ENCODE data around the gene AIMP2. TPM values are rescaled to one million over a fixed set of nuclear protein-coding genes. Genes with fewer than 3 reads are reported as not detected.

Gene AIMP2
- total RNA-seq (2021; ENCODE audit: unreplicated experiment) (61.8 TPM), Bru-seq, nascent RNA (percentile 93 among the genes with signal in this experiment), BruChase-seq, experiment 1, labeled RNA remaining after a 6-hour chase (percentile 76 among the genes with signal in this experiment), BruChase-seq, experiment 2, labeled RNA remaining after a 2-hour chase (percentile 84 among the genes with signal in this experiment)
- polyA plus RNA-seq (2012): 37.6 and 39.6 TPM in 2 replicates
- long read RNA-seq, transcript AIMP2-201 (4 exons, 1,225 nt): major isoform, 34 of 48 reads
- long read RNA-seq, partial matches to known transcripts: 3 of 48 reads
- long read RNA-seq, other reads (novel, unspliced or antisense): 9 of 48 reads

DNA sequence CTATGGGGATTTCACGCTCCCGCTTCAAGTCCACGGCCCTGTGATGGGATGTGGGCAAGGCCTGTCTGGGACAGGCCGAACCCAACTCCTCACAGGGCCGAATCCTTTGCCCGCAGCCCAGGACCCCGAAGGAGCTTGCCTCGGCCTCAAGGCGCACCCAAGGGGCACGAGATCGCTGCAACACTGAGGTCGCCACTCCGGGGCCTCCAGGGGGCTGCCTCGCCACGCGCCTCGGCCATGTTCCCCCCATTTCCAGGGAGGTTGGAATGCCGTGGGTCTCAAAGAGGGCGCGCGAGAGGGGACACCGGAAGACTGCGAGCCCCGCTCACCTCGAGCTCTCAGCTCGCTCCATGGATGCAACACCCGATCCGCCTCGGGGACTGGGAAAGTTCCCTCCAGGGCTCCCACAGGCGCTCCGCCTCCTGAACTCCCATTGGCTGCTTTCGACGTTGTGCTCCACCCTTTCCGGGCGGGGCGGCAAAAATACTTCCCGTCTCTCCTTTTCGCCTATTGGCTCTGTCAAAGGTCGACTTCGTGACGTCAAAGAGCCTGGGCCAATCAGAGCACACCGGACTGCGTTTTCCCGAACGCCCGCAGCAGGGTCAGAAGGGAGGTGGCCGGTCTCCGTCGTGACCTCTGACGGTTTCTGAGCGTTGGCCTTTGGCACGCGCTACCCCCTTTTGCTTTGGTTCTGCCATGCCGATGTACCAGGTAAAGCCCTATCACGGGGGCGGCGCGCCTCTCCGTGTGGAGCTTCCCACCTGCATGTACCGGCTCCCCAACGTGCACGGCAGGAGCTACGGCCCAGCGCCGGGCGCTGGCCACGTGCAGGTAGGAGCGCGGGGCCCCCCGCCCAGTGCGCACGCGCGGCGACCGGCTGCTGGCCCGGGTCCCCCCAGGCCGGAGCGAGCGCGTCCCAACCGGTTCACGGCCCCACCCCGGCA lies at the start of gene AIMP2, which contains the start of gene PMS2:
TSS of gene AIMP2 (plus strand) at position 605 of the 944 bp plus-strand sequence. CDS start at position 697, 92 bp downstream.
TSS of gene PMS2 (minus strand) at position 382 of the 944 bp plus-strand sequence. CDS start at position 352, 30 bp downstream.
- no peaks in the 10 kb centered on the region for H3K9me2 ChIP-seq (ENCODE audit: insufficient read depth)
- peak within 1 kb of the TSS; percentile 98 for H3K9ac ChIP-seq (ENCODE audit: low read length)
- H3K9me3 ChIP-seq (ENCODE audit: control insufficient read depth in 1 of 2, insufficient read depth in 1 of 2, low read depth in 1 of 2, low read length in 2 of 2): no peaks in the 10 kb centered on the region
- CTCF ChIA-PET: interaction anchor here (1.0 to 2.8 kb wide), 3 partner anchors 11 to 98 kb away, joined by 3 to 8 read pairs (median 3); no protein-coding TSS in a partner anchor
- TF ChIP-seq POLR2A (IDR thresholded peaks at IDR 0.05; ENCODE audit: borderline replicate concordance, extremely low read depth, insufficient read depth, insufficient read length) (peak; percentile 82), SRF (IDR thresholded peaks at IDR 0.05; ENCODE audit: low read depth) (peak; percentile 60; the same call in 1 of the 2 replicates), POLR2AphosphoS5 (IDR thresholded peaks at IDR 0.05; ENCODE audit: low read depth, low read length) (peak; percentile 97), CBX3 (IDR thresholded peaks at IDR 0.05; ENCODE audit: low read depth) (0 out of 2 replicates have a peak, but pooled peaks have one; percentile 67), SIN3A (IDR thresholded peaks at IDR 0.05; ENCODE audit: low read depth) (peak; percentile 82; the same call in 1 of the 2 replicates), SP1 (IDR thresholded peaks at IDR 0.05; ENCODE audit: low read depth) (peak; percentile 96), ZFX (IDR thresholded peaks at IDR 0.05) (peak; percentile 76), RAD21 (IDR thresholded peaks at IDR 0.05; ENCODE audit: low read depth) (peak; percentile 32; the same call in 1 of the 2 replicates), TCF7L2 (IDR thresholded peaks at IDR 0.05; ENCODE audit: borderline replicate concordance, extremely low read depth, insufficient read depth, insufficient read length) (peak; percentile 21), CEBPB (IDR thresholded peaks at IDR 0.05; ENCODE audit: low read depth) (no peak)
- TF ChIP-seq, protein P1, sequence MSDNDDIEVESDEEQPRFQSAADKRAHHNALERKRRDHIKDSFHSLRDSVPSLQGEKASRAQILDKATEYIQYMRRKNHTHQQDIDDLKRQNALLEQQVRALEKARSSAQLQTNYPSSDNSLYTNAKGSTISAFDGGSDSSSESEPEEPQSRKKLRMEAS (IDR thresholded peaks at IDR 0.05): peak; percentile 99
- TF ChIP-seq, protein P2, sequence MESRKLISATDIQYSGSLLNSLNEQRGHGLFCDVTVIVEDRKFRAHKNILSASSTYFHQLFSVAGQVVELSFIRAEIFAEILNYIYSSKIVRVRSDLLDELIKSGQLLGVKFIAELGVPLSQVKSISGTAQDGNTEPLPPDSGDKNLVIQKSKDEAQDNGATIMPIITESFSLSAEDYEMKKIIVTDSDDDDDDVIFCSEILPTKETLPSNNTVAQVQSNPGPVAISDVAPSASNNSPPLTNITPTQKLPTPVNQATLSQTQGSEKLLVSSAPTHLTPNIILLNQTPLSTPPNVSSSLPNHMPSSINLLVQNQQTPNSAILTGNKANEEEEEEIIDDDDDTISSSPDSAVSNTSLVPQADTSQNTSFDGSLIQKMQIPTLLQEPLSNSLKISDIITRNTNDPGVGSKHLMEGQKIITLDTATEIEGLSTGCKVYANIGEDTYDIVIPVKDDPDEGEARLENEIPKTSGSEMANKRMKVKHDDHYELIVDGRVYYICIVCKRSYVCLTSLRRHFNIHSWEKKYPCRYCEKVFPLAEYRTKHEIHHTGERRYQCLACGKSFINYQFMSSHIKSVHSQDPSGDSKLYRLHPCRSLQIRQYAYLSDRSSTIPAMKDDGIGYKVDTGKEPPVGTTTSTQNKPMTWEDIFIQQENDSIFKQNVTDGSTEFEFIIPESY (IDR thresholded peaks at IDR 0.05; ENCODE audit: extremely low read depth, insufficient replicate concordance, low read length): no peak
- TF ChIP-seq, protein P3, sequence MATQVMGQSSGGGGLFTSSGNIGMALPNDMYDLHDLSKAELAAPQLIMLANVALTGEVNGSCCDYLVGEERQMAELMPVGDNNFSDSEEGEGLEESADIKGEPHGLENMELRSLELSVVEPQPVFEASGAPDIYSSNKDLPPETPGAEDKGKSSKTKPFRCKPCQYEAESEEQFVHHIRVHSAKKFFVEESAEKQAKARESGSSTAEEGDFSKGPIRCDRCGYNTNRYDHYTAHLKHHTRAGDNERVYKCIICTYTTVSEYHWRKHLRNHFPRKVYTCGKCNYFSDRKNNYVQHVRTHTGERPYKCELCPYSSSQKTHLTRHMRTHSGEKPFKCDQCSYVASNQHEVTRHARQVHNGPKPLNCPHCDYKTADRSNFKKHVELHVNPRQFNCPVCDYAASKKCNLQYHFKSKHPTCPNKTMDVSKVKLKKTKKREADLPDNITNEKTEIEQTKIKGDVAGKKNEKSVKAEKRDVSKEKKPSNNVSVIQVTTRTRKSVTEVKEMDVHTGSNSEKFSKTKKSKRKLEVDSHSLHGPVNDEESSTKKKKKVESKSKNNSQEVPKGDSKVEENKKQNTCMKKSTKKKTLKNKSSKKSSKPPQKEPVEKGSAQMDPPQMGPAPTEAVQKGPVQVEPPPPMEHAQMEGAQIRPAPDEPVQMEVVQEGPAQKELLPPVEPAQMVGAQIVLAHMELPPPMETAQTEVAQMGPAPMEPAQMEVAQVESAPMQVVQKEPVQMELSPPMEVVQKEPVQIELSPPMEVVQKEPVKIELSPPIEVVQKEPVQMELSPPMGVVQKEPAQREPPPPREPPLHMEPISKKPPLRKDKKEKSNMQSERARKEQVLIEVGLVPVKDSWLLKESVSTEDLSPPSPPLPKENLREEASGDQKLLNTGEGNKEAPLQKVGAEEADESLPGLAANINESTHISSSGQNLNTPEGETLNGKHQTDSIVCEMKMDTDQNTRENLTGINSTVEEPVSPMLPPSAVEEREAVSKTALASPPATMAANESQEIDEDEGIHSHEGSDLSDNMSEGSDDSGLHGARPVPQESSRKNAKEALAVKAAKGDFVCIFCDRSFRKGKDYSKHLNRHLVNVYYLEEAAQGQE (IDR thresholded peaks at IDR 0.05; ENCODE audit: low read depth): no peak
- peaks cover 3 to 11% of the 10 kb centered on the region in 2 experiments; a peak in 2 of 4 replicates for H3K36me3 ChIP-seq (ENCODE audit: control insufficient read depth in 1 of 2, insufficient read depth in 2 of 2, low read length in 2 of 2)
- H3K79me2 ChIP-seq (ENCODE audit: insufficient read depth, low read length): peaks cover 55% of the 10 kb centered on the region
- H3K27ac ChIP-seq (ENCODE audit: low read depth, low read length): peak within 1 kb of the TSS; percentile 92
- RAD21 ChIA-PET (ENCODE audit: low non-redundant PET in 1 of 2, low total read pairs in 2 of 2, uncharacterized antibody in 2 of 2, unreplicated experiment in 2 of 2): interaction anchor here in 1 of 2 experiments (0.6 kb wide), 2 partner anchors 97 to 341 kb away, joined by 3 to 4 read pairs; no protein-coding TSS in a partner anchor
- no peak within 1 kb of the TSS for H2AFZ ChIP-seq (ENCODE audit: low read depth, low read length, poor library complexity, severe bottlenecking)
- H3K4me2 ChIP-seq (ENCODE audit: low read length): peak within 1 kb of the TSS; percentile 91
- intact Hi-C loops (cut with micrococcal nuclease): no loop called here
- DNase-seq (ENCODE audit: low read depth, low spot score) (peak; percentile 98), ATAC-seq (peak; percentile 92)
- no peaks in the 10 kb centered on the region for H4K20me1 ChIP-seq (ENCODE audit: insufficient read depth)
- H3K4me3 ChIP-seq (replicated peaks in 1 of 2; ENCODE audit: low read depth in 1 of 2, low read length in 2 of 2): peak within 1 kb of the TSS; percentile 81 to 86
- H3K27me3 ChIP-seq (ENCODE audit: insufficient read depth, low read length): no peaks in the 10 kb centered on the region
- POLR2A ChIA-PET: interaction anchor here (0.6 to 1.7 kb wide), 7 partner anchors 10 to 376 kb away, joined by 3 to 5 read pairs (median 3); no protein-coding TSS in a partner anchor
- peaks cover 4 to 23% of the 10 kb centered on the region in 2 experiments; a peak in 3 of 4 replicates for H3K4me1 ChIP-seq (ENCODE audit: control insufficient read depth in 1 of 2, insufficient read depth in 2 of 2, low read length in 2 of 2)
- BruUV-seq (replicated peaks): TSS peak; percentile 84
